Fibroblast of the aortic adventitia (primary cell): Measurements from ENCODE around the gene PRKAR2A. TPM values are rescaled to one million over a fixed set of nuclear protein-coding genes. Genes with fewer than 3 reads are reported as not detected.

Experiments
- DNase-seq: peaks from one replicate; pipeline ENCODE4 v3.0.0-alpha.2; 2010; ENCODE audit warnings: low read depth
- H3K4me3 ChIP-seq: 2 replicates; pipeline ENCODE4 v1.5.1; 2011; ENCODE audit warnings: low read depth, mild to moderate bottlenecking, control low read depth, low read length, moderate library complexity
- CTCF ChIP-seq: IDR thresholded peaks from 2 replicates; pipeline ENCODE4 v1.5.1; 2011; ENCODE audit warnings: mild to moderate bottlenecking, low read length, control low read depth, inconsistent platforms; ENCODE audit not compliant: insufficient read depth
- total RNA-seq: library from RNA; depleted of rRNA; stranded (reverse); fragments of >200 nt; gene quantifications from 2 replicates; pipeline ENCODE4 v1.2.3, GENCODE V29; 2012; ENCODE audit warnings: low replicate concordance

Gene PRKAR2A
- total RNA-seq, 1 donor = 43.4 TPM

GRCh38 chr3:48708481-48708889 is 139.2 kb downstream of the PRKAR2A start:
- DNase-seq = peak; percentile 47
- no peak overlapping the region for H3K4me3 ChIP-seq

GRCh38 chr3:48707157-48707556 is 140.5 kb downstream of the PRKAR2A start:
- H3K4me3 ChIP-seq = no peak overlapping the region
- TF ChIP-seq CTCF = no peak
- DNase-seq = no peak

More at GRCh38 chr3:48708481-48708889, 139.2 kb downstream of the PRKAR2A start:
- TF ChIP-seq CTCF = no peak

GRCh38 chr3:48702320-48702920 is 145.3 kb downstream of the PRKAR2A start:
- no peak for DNase-seq
- no peak overlapping the region for H3K4me3 ChIP-seq
- TF ChIP-seq CTCF = no peak

- no peak overlapping the region for H3K4me3 ChIP-seq
- TF ChIP-seq CTCF = no peak
- DNase-seq = no peak
Observed at GRCh38 chr3:48700731-48701405, 146.8 kb downstream of the PRKAR2A start.

- H3K4me3 ChIP-seq = no peak overlapping the region
- no peak for DNase-seq
- TF ChIP-seq CTCF = no peak
Observed at GRCh38 chr3:48698891-48699290, 148.8 kb downstream of the PRKAR2A start.

- no peak for DNase-seq
- no peak overlapping the region for H3K4me3 ChIP-seq
- TF ChIP-seq CTCF = no peak
Observed at GRCh38 chr3:48697952-48698351, 149.7 kb downstream of the PRKAR2A start.
